NT2/D1 (cell line): ENCODE data around the gene OR1D5.

Experiments used
- DNase-seq: peaks from one replicate; pipeline ENCODE4 v3.0.0-alpha.2; 2011; ENCODE audit warnings: low read depth, low spot score
- H3K27me3 ChIP-seq: 2 replicates; pipeline ENCODE4 v1.6.0; 2011; ENCODE audit warnings: mild to moderate bottlenecking; ENCODE audit not compliant: insufficient read length, insufficient read depth
- H3K36me3 ChIP-seq: 2 replicates; pipeline ENCODE4 v1.6.1; 2011; ENCODE audit warnings: mild to moderate bottlenecking, low read length, mixed read lengths; ENCODE audit not compliant: insufficient read depth, insufficient read length
- H3K4me1 ChIP-seq: 2 replicates; pipeline ENCODE4 v1.5.1; 2011; ENCODE audit not compliant: insufficient read depth, insufficient read length
- H3K4me3 ChIP-seq: 2 replicates; pipeline ENCODE4 v1.5.1; 2011; ENCODE audit warnings: low read depth; ENCODE audit not compliant: insufficient read length
- H3K9ac ChIP-seq: 2 replicates; pipeline ENCODE4 v1.6.0; 2011; ENCODE audit warnings: low read depth; ENCODE audit not compliant: insufficient read length
- H3K9me3 ChIP-seq: 2 replicates; pipeline ENCODE4 v1.5.1; 2011; ENCODE audit warnings: mild to moderate bottlenecking, low read length; ENCODE audit not compliant: insufficient read depth
- SUZ12 ChIP-seq: IDR thresholded peaks from 2 replicates; pipeline ENCODE4 v1.6.1; 2011; ENCODE audit not compliant: insufficient read length, insufficient read depth; ENCODE audit errors: extremely low read depth
- YY1 ChIP-seq: IDR thresholded peaks from 2 replicates; pipeline ENCODE4 v1.6.1; 2011; ENCODE audit not compliant: insufficient read length, insufficient read depth
- ZNF274 ChIP-seq: IDR thresholded peaks from 2 replicates; pipeline ENCODE4 v1.6.1; 2011; ENCODE audit warnings: mild to moderate bottlenecking, low read depth, low read length

Gene OR1D5

GRCh38 chr17:3024346-3024745 lies 39.1 kb downstream of the OR1D5 start:
- DNase-seq: no peak
- no peak overlapping the region for H3K9ac ChIP-seq
- TF ChIP-seq ZNF274 (no peak), SUZ12 (no peak), YY1 (no peak)
- no peaks in the 10 kb centered on the region for H3K27me3 ChIP-seq
- peaks cover 46% of the 10 kb centered on the region for H3K36me3 ChIP-seq
- H3K4me3 ChIP-seq: no peak overlapping the region
- peaks cover 3% of the 10 kb centered on the region for H3K4me1 ChIP-seq
- H3K9me3 ChIP-seq: peaks cover 29% of the 10 kb centered on the region

DNA sequence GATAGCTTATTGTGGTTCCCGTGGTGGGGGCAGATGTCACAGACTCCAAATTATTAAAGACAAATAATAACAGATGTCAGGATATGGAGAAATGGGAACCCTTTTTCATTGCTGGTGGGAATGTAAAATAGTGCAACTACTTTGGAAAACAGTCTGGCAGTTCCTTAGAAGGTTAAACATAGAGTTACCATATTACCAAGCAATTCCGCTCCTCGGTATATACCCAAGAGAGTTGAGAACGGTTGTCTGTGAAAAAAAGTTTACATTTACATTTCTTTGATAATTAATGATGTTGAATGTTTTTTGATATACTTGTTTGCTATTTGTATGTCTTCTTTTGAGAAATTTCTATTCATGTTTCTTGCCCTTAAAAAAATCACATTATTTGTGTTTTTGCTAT lies 41.2 kb downstream of the OR1D5 start:
- H3K9me3 ChIP-seq: peaks cover 29% of the 10 kb centered on the region
- no peak overlapping the region for H3K4me3 ChIP-seq
- H3K4me1 ChIP-seq: peaks cover 3% of the 10 kb centered on the region
- H3K27me3 ChIP-seq: no peaks in the 10 kb centered on the region
- H3K36me3 ChIP-seq: peaks cover 41% of the 10 kb centered on the region
- no peak for TF ChIP-seq ZNF274
- no peak for TF ChIP-seq SUZ12
- TF ChIP-seq YY1: no peak
- H3K9ac ChIP-seq: no peak overlapping the region
- no peak for DNase-seq

- peaks cover 29% of the 10 kb centered on the region for H3K9me3 ChIP-seq
- no peak for DNase-seq
- no peak overlapping the region for H3K9ac ChIP-seq
- H3K36me3 ChIP-seq: peaks cover 38% of the 10 kb centered on the region
- TF ChIP-seq YY1 (no peak), ZNF274 (no peak), SUZ12 (no peak)
- no peaks in the 10 kb centered on the region for H3K4me1 ChIP-seq
- H3K27me3 ChIP-seq: no peaks in the 10 kb centered on the region
- no peak overlapping the region for H3K4me3 ChIP-seq
These were observed 43.0 kb downstream of the OR1D5 start for GRCh38 chr17:3020381-3020780.

DNA sequence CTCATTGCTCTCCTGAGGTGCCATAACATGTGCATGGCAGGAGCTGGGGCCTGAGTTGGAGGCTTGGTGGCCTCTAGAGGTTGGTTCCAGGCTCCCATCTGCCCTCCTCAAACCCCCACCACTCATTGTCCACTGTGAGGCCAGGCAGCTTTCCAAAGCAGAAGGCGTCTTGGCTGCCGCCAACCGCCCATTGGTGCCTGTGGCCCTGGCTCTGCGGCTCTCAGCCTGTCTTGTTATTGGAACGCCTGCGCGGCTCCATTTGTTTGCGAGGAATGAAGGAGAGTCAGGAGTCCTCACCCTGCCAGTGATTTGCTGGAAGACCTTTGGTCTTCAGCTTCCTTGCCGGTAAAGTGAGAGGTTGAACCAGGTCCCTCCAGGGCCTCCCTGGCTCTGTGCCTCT lies 43.6 kb downstream of the OR1D5 start:
- H3K4me1 ChIP-seq: no peaks in the 10 kb centered on the region
- DNase-seq: no peak
- H3K9ac ChIP-seq: no peak overlapping the region
- peaks cover 29% of the 10 kb centered on the region for H3K9me3 ChIP-seq
- TF ChIP-seq ZNF274 (no peak), YY1 (no peak), SUZ12 (no peak)
- no peak overlapping the region for H3K4me3 ChIP-seq
- H3K27me3 ChIP-seq: no peaks in the 10 kb centered on the region
- peaks cover 38% of the 10 kb centered on the region for H3K36me3 ChIP-seq

DNA sequence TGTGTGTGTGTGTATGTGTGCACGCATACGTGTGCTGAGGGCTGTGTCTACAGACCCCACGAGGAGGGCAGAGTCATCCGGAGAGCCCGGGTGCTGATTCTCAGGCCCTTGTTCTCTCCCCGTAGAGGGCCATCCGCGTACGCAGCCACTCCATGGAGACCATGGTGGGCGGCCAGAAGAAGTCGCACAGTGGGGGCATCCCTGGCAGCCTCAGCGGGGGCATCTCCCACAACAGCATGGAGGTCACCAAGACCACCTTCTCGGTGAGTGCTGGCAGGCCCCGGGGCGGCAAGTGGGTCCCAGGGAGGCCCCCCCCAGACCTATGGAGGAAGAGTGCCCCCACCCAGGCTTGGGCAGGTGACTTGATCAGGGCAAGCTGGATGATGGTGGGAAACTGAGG lies 45.5 kb downstream of the OR1D5 start:
- Histone ChIP-seq H3K4me1 (no peaks in the 10 kb centered on the region), H3K36me3 (peaks cover 37% of the 10 kb centered on the region), H3K9me3 (peaks cover 15% of the 10 kb centered on the region), H3K27me3 (no peaks in the 10 kb centered on the region), H3K4me3 (no peak overlapping the region), H3K9ac (no peak overlapping the region)
- TF ChIP-seq ZNF274 (no peak), YY1 (no peak), SUZ12 (no peak)
- DNase-seq: no peak

- Histone ChIP-seq H3K4me1 (no peaks in the 10 kb centered on the region), H3K9me3 (no peaks in the 10 kb centered on the region), H3K4me3 (no peak overlapping the region), H3K9ac (no peak overlapping the region), H3K36me3 (peaks cover 34% of the 10 kb centered on the region), H3K27me3 (no peaks in the 10 kb centered on the region)
- no peak for TF ChIP-seq ZNF274
- no peak for TF ChIP-seq SUZ12
- no peak for TF ChIP-seq YY1
- DNase-seq: no peak
These were observed 47.5 kb downstream of the OR1D5 start for GRCh38 chr17:3015890-3016289.

GRCh38 chr17:3012926-3013581 lies 50.4 kb downstream of the OR1D5 start:
- Histone ChIP-seq H3K4me3 (no peak overlapping the region), H3K9me3 (no peaks in the 10 kb centered on the region), H3K36me3 (peaks cover 38% of the 10 kb centered on the region), H3K9ac (no peak overlapping the region), H3K4me1 (no peaks in the 10 kb centered on the region), H3K27me3 (no peaks in the 10 kb centered on the region)
- DNase-seq: peak; percentile 33
- TF ChIP-seq SUZ12 (no peak), ZNF274 (no peak)
